ENCODE data around the gene SLC5A11. TPM values are rescaled to one million over a fixed set of nuclear protein-coding genes. Genes with fewer than 3 reads are reported as not detected.

Gene SLC5A11
- total and polyA plus RNA-seq, 4 donors: 0.05 to 1.1 TPM; not detected in 2

- H3K4me3 ChIP-seq: no peak overlapping the region
- no peak overlapping the region for H3K27ac ChIP-seq (ENCODE audit: low read depth in 1 of 2, low read length in 1 of 2)
- no peak overlapping the region for H3K9ac ChIP-seq (ENCODE audit: insufficient read depth in 1 of 2, low read length in 2 of 2)
- ATAC-seq (ENCODE audit: insufficient read depth, low FRiP score) (no peak), DNase-seq (peak in 2 of 3 donors; percentile 13 to 26)
- no peaks in the 10 kb centered on the region for H3K27me3 ChIP-seq (ENCODE audit: control insufficient read depth in 3 of 3, insufficient read depth in 3 of 3, low read length in 2 of 3)
- no peaks in the 10 kb centered on the region for H3K9me3 ChIP-seq (ENCODE audit: control insufficient read depth in 4 of 4, insufficient read depth in 3 of 4, low read length in 3 of 4)
- H3K36me3 ChIP-seq (ENCODE audit: control insufficient read depth in 4 of 4, insufficient read depth in 4 of 4, low read length in 4 of 4): no peaks in the 10 kb centered on the region
- TF ChIP-seq CTCF (IDR thresholded peaks at IDR 0.05; ENCODE audit: control extremely low read depth, extremely low read depth): no peak
- 53 to 58% methylated on average over 14 of the region's 14 CpGs for WGBS, 2 donors
- no peaks in the 10 kb centered on the region for H3K4me1 ChIP-seq (ENCODE audit: control insufficient read depth in 5 of 5, insufficient read depth in 5 of 5, low read length in 5 of 5)
Measured at GRCh38 chr16:24906199-24906808, 60.5 kb downstream of the SLC5A11 start.

- no peak for ATAC-seq (ENCODE audit: insufficient read depth, low FRiP score)
- no peak overlapping the region for H3K4me3 ChIP-seq
- 91 to 93% methylated on average over 10 of the region's 10 CpGs for WGBS, 2 donors
- no peaks in the 10 kb centered on the region for H3K9me3 ChIP-seq (ENCODE audit: control insufficient read depth in 4 of 4, insufficient read depth in 3 of 4, low read length in 3 of 4)
- H3K36me3 ChIP-seq (ENCODE audit: control insufficient read depth in 4 of 4, insufficient read depth in 4 of 4, low read length in 4 of 4): no peaks in the 10 kb centered on the region
- H3K27ac ChIP-seq (ENCODE audit: low read depth in 1 of 2, low read length in 1 of 2): no peak overlapping the region
- H3K4me1 ChIP-seq (ENCODE audit: control insufficient read depth in 5 of 5, insufficient read depth in 5 of 5, low read length in 5 of 5): no peaks in the 10 kb centered on the region
- no peak overlapping the region for H3K9ac ChIP-seq (ENCODE audit: insufficient read depth in 1 of 2, low read length in 2 of 2)
- no peaks in the 10 kb centered on the region for H3K27me3 ChIP-seq (ENCODE audit: control insufficient read depth in 3 of 3, insufficient read depth in 3 of 3, low read length in 2 of 3)
- no peak for TF ChIP-seq CTCF (IDR thresholded peaks at IDR 0.05; ENCODE audit: control extremely low read depth, extremely low read depth)
- no peak for DNase-seq
Measured at GRCh38 chr16:24906901-24907300, 61.1 kb downstream of the SLC5A11 start.

GRCh38 chr16:24908716-24909115 is 63.0 kb downstream of the SLC5A11 start:
- Histone ChIP-seq H3K9me3 (ENCODE audit: control insufficient read depth in 4 of 4, insufficient read depth in 3 of 4, low read length in 3 of 4) (no peaks in the 10 kb centered on the region), H3K27ac (ENCODE audit: low read depth in 1 of 2, low read length in 1 of 2) (no peak overlapping the region), H3K4me1 (ENCODE audit: control insufficient read depth in 5 of 5, insufficient read depth in 5 of 5, low read length in 5 of 5) (no peaks in the 10 kb centered on the region), H3K4me3 (no peak overlapping the region), H3K27me3 (ENCODE audit: control insufficient read depth in 3 of 3, insufficient read depth in 3 of 3, low read length in 2 of 3) (no peaks in the 10 kb centered on the region), H3K36me3 (ENCODE audit: control insufficient read depth in 4 of 4, insufficient read depth in 4 of 4, low read length in 4 of 4) (no peaks in the 10 kb centered on the region), H3K9ac (ENCODE audit: insufficient read depth in 1 of 2, low read length in 2 of 2) (no peak overlapping the region)
- no peak for TF ChIP-seq CTCF (IDR thresholded peaks at IDR 0.05; ENCODE audit: control extremely low read depth, extremely low read depth)
- DNase-seq (no peak), ATAC-seq (ENCODE audit: insufficient read depth, low FRiP score) (no peak)
- 92 to 96% methylated on average over 10 of the region's 10 CpGs for WGBS, 2 donors

DNA sequence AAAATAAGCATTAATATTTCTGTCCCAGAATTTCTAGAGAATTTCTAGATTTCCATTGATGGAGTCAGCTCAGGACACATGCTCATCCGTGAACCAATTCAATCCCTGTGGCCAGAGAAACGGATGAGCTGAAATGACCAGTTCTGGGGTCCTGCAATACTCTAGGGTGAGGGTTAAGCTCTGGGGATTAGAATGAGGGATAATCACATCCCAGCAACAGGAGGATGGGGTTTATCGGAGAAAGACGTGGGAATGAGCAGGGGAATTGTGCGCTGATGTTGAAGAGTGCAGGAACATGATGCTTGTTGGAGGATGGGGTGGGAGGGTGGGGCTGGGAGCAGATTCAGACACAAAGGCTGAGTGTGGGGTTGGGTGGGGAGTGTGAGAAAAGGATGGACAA is 64.1 kb downstream of the SLC5A11 start:
- Histone ChIP-seq H3K27ac (ENCODE audit: low read depth in 1 of 2, low read length in 1 of 2) (no peak overlapping the region), H3K27me3 (ENCODE audit: control insufficient read depth in 3 of 3, insufficient read depth in 3 of 3, low read length in 2 of 3) (no peaks in the 10 kb centered on the region), H3K4me1 (ENCODE audit: control insufficient read depth in 5 of 5, insufficient read depth in 5 of 5, low read length in 5 of 5) (no peaks in the 10 kb centered on the region), H3K4me3 (no peak overlapping the region), H3K9me3 (ENCODE audit: control insufficient read depth in 4 of 4, insufficient read depth in 3 of 4, low read length in 3 of 4) (no peaks in the 10 kb centered on the region), H3K36me3 (ENCODE audit: control insufficient read depth in 4 of 4, insufficient read depth in 4 of 4, low read length in 4 of 4) (no peaks in the 10 kb centered on the region), H3K9ac (ENCODE audit: insufficient read depth in 1 of 2, low read length in 2 of 2) (no peak overlapping the region)
- ATAC-seq (ENCODE audit: insufficient read depth, low FRiP score): no peak
- no peak for TF ChIP-seq CTCF (IDR thresholded peaks at IDR 0.05; ENCODE audit: control extremely low read depth, extremely low read depth)
- no peak for DNase-seq
- 77 to 86% methylated on average over 5 of the region's 5 CpGs for WGBS, 2 donors

Measured in lung (tissue), 12 donors.